H9 (cell line): ENCODE data around the gene KIAA1586. TPM values are rescaled to one million over a fixed set of nuclear protein-coding genes. Genes with fewer than 3 reads are reported as not detected.

ENCODE experiments used
- DNase-seq: peaks from one replicate; pipeline ENCODE4 v3.0.0-alpha.2; 2017
- H2AFZ ChIP-seq: one replicate; pipeline ENCODE4 v1.6.1; 2013; ENCODE audit warnings: mild to moderate bottlenecking, low read length, control low read depth, moderate library complexity
- H2AK5ac ChIP-seq: 2 replicates; pipeline ENCODE4 v1.6.1; 2013; ENCODE audit warnings: low read length, control low read depth, mixed read lengths; ENCODE audit not compliant: insufficient read length
- H2BK120ac ChIP-seq: one replicate; pipeline ENCODE4 v1.6.1; 2013; ENCODE audit warnings: low read depth, mild to moderate bottlenecking, low read length, control low read depth, inconsistent platforms; ENCODE audit not compliant: poor library complexity, severe bottlenecking
- H2BK12ac ChIP-seq: 2 replicates; pipeline ENCODE4 v1.6.1; 2013; ENCODE audit warnings: low read length, control low read depth, mixed read lengths, low read depth; ENCODE audit not compliant: insufficient read length
- H2BK15ac ChIP-seq: 2 replicates; pipeline ENCODE4 v1.6.1; 2013; ENCODE audit warnings: low read depth, low read length, control low read depth
- H2BK20ac ChIP-seq: one replicate; pipeline ENCODE4 v1.6.1; 2013; ENCODE audit warnings: low read depth, mild to moderate bottlenecking, low read length, control low read depth, inconsistent platforms; ENCODE audit not compliant: poor library complexity, severe bottlenecking
- H2BK5ac ChIP-seq: 2 replicates; pipeline ENCODE4 v1.6.1; 2013; ENCODE audit warnings: low read length, control low read depth, mixed read lengths; ENCODE audit not compliant: insufficient read length
- H3K14ac ChIP-seq: 2 replicates; pipeline ENCODE4 v1.6.1; 2013; ENCODE audit warnings: low read length, control low read depth; ENCODE audit not compliant: insufficient read depth
- H3K18ac ChIP-seq: 2 replicates; pipeline ENCODE4 v1.6.1; 2013; ENCODE audit warnings: low read depth, mild to moderate bottlenecking, mixed read lengths, low read length, control low read depth; ENCODE audit not compliant: insufficient read length
- H3K23ac ChIP-seq: 2 replicates; pipeline ENCODE4 v1.6.1; 2013; ENCODE audit warnings: low read length, control low read depth, mixed read lengths, low read depth; ENCODE audit not compliant: insufficient read length
- H3K23me2 ChIP-seq: 2 replicates; pipeline ENCODE4 v1.6.1; 2013; ENCODE audit warnings: low read depth, mild to moderate bottlenecking, mixed read lengths, low read length, control low read depth; ENCODE audit not compliant: insufficient read length, poor library complexity, severe bottlenecking
- H3K27ac ChIP-seq: 2 replicates; pipeline ENCODE4 v1.5.1; 2013; ENCODE audit warnings: low read length, control low read depth, mixed read lengths, low read depth; ENCODE audit not compliant: insufficient read length
- H3K27me3 ChIP-seq: 2 replicates; pipeline ENCODE4 v1.6.1; 2013; ENCODE audit warnings: low read length, control low read depth, inconsistent platforms; ENCODE audit not compliant: insufficient read depth
- H3K4ac ChIP-seq: 2 replicates; pipeline ENCODE4 v1.6.1; 2013; ENCODE audit warnings: low read depth, mild to moderate bottlenecking, control low read depth, inconsistent platforms, low read length, moderate library complexity
- H3K4me1 ChIP-seq: 2 replicates; pipeline ENCODE4 v1.6.1; 2013; ENCODE audit warnings: low read length, control low read depth, inconsistent platforms; ENCODE audit not compliant: insufficient read depth
- H3K4me2 ChIP-seq: 2 replicates; pipeline ENCODE4 v1.6.1; 2013; ENCODE audit warnings: low read length, control low read depth, mixed read lengths; ENCODE audit not compliant: insufficient read length, insufficient read depth
- H3K56ac ChIP-seq: 2 replicates; pipeline ENCODE4 v1.6.1; 2013; ENCODE audit warnings: low read depth, mild to moderate bottlenecking, mixed read lengths, low read length, control low read depth; ENCODE audit not compliant: insufficient read length
- H3K79me1 ChIP-seq: 2 replicates; pipeline ENCODE4 v1.6.1; 2013; ENCODE audit warnings: low read depth, mild to moderate bottlenecking, moderate library complexity, low read length, control low read depth, inconsistent platforms; ENCODE audit not compliant: insufficient read depth, poor library complexity, severe bottlenecking
- H3K79me2 ChIP-seq: 2 replicates; pipeline ENCODE4 v1.6.1; 2013; ENCODE audit warnings: low read length, control low read depth, inconsistent platforms; ENCODE audit not compliant: insufficient read depth
- H3K9ac ChIP-seq: 2 replicates; pipeline ENCODE4 v1.6.1; 2013; ENCODE audit warnings: low read length, control low read depth, mixed read lengths; ENCODE audit not compliant: insufficient read length; ENCODE audit errors: extremely low read depth
- H3K9me3 ChIP-seq: one replicate; pipeline ENCODE4 v1.6.1; 2013; ENCODE audit warnings: low read depth, low read length, inconsistent platforms; ENCODE audit not compliant: control insufficient read depth
- H3T11ph ChIP-seq: one replicate; pipeline ENCODE4 v1.6.1; 2013; ENCODE audit warnings: mild to moderate bottlenecking, low read length, control low read depth, inconsistent platforms
- H4K20me1 ChIP-seq: one replicate; pipeline ENCODE4 v1.6.1; 2013; ENCODE audit not compliant: control insufficient read depth, insufficient read length, insufficient read depth
- H4K5ac ChIP-seq: 2 replicates; pipeline ENCODE4 v1.6.1; 2013; ENCODE audit warnings: low read depth, mild to moderate bottlenecking, mixed read lengths, low read length, control low read depth; ENCODE audit not compliant: insufficient read length
- H4K8ac ChIP-seq: replicated peaks from 2 replicates; pipeline ENCODE4 v1.6.1; 2013; ENCODE audit warnings: low read length, control low read depth, mixed read lengths, low read depth; ENCODE audit not compliant: insufficient read length
- H4K91ac ChIP-seq: 2 replicates; pipeline ENCODE4 v1.6.1; 2013; ENCODE audit warnings: low read depth, mild to moderate bottlenecking, moderate library complexity, mixed read lengths, low read length, control low read depth; ENCODE audit not compliant: insufficient read length
- H3K27ac Mint-ChIP-seq, 3 experiments: 2 replicates in 2 of 3; 3 replicates in 1 of 3; pipeline ENCODE4 v1.8.0; 2020 to 2021; ENCODE audit warnings: mixed read lengths in 3 of 3, mild to moderate bottlenecking in 1 of 3, moderate library complexity in 1 of 3
- H3K27me3 Mint-ChIP-seq: 2 replicates; pipeline ENCODE4 v1.8.0; 2021; ENCODE audit warnings: low read depth, mild to moderate bottlenecking, moderate library complexity, mixed read lengths
- H3K36me3 Mint-ChIP-seq, 3 experiments: 2 replicates in 2 of 3; 3 replicates in 1 of 3; pipeline ENCODE4 v1.8.0; 2020 to 2021; ENCODE audit warnings: low read depth in 3 of 3, mixed read lengths in 3 of 3; ENCODE audit not compliant: insufficient read depth in 1 of 3
- H3K4me1 Mint-ChIP-seq, 2 experiments: 2 replicates each; pipeline ENCODE4 v1.8.0; 2020; ENCODE audit warnings: mixed read lengths in 2 of 2
- H3K4me3 Mint-ChIP-seq, 2 experiments: 2 replicates in 1 of 2; 3 replicates in 1 of 2; pipeline ENCODE4 v1.8.0; 2020 to 2021; ENCODE audit warnings: mild to moderate bottlenecking in 2 of 2, mixed read lengths in 2 of 2, moderate library complexity in 1 of 2
- H3K9me3 Mint-ChIP-seq, 2 experiments: 2 replicates in 1 of 2; 3 replicates in 1 of 2; pipeline ENCODE4 v1.8.0; 2020; ENCODE audit warnings: mild to moderate bottlenecking in 2 of 2, mixed read lengths in 2 of 2, moderate library complexity in 1 of 2
- CTCF ChIP-seq: fragments of 200-600 bp; sonication (generic); conservative IDR thresholded peaks from 3 replicates; pipeline ENCODE4 v1.8.0; 2021; ENCODE audit warnings: antibody characterized with exemption, mild to moderate bottlenecking
- WGBS: extraction: QIAGEN DNeasy Blood & Tissue Kit; methylation state at CpG from one replicate; pipeline ENCODE4 v1.1.7; 2013; ENCODE audit warnings: missing lambda C conversion rate, low lambda C conversion rate, mixed read lengths; ENCODE audit not compliant: insufficient read length; ENCODE audit errors: extremely low coverage; 5-methylcytosine and 5-hydroxymethylcytosine counted together
- total RNA-seq: library from RNA; stranded (reverse); gene quantifications from 2 replicates; pipeline ENCODE4 v1.2.1, GENCODE V29; 2021

KIAA1586 gene
- total RNA-seq, 1 experiment from 2014 or later = 33.3 TPM

DNA sequence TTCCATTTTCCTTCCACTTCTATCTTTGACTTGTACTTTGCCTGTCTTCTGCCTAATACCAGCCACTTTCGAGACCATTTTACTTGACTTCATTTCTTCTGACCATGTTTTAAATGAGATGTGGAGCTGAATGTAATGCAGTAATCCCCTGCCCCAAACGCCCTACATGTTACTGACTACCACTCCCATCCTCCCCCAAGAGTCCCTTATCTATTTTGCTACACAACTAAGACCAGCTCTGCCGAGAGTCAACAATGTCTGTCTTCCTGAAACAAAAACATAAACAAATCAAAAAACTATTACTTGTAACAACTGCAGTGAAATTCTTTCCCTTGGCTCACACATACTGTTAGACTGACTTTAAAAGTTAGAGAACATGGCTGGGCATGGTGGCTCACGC, 27.1 kb upstream of the KIAA1586 start:
- no peak overlapping the region for H3K14ac ChIP-seq
- Mint-ChIP-seq H3K4me3 (no peak overlapping the region), H3K27ac (no peak overlapping the region), H3K4me1 (peaks cover 34 to 35% of the 10 kb centered on the region in 2 experiments), H3K27me3 (no peaks in the 10 kb centered on the region), H3K36me3 (peaks cover 0 to 2% (median under 1%) of the 10 kb centered on the region in 3 experiments; a peak in 4 of 7 replicates), H3K9me3 (peaks cover 0 to 1% of the 10 kb centered on the region in 2 experiments; a peak in 2 of 5 replicates)
- no peak overlapping the region for H4K5ac ChIP-seq
- H4K8ac ChIP-seq = no peak overlapping the region
- no peak overlapping the region for H3T11ph ChIP-seq
- H3K23ac ChIP-seq = no peak overlapping the region
- no CpG with 5 or more reads among the region's 4 CpGs for WGBS
- no peaks in the 10 kb centered on the region for H3K79me1 ChIP-seq
- H4K91ac ChIP-seq = no peak overlapping the region
- no peak overlapping the region for H3K18ac ChIP-seq
- no peak overlapping the region for H2AFZ ChIP-seq
- DNase-seq = no peak
- TF ChIP-seq CTCF = no peak
- no peak overlapping the region for H2AK5ac ChIP-seq
- no peaks in the 10 kb centered on the region; the same call in 1 of the 2 replicates for H3K4me1 ChIP-seq
- no peak overlapping the region for H3K56ac ChIP-seq
- no peaks in the 10 kb centered on the region for H3K27me3 ChIP-seq
- no peak overlapping the region for H2BK15ac ChIP-seq
- H4K20me1 ChIP-seq = no peaks in the 10 kb centered on the region
- H3K9me3 ChIP-seq = no peaks in the 10 kb centered on the region
- no peak overlapping the region for H3K27ac ChIP-seq
- H2BK12ac ChIP-seq = no peak overlapping the region
- no peak overlapping the region for H3K9ac ChIP-seq
- H3K79me2 ChIP-seq = no peaks in the 10 kb centered on the region
- no peak overlapping the region for H2BK20ac ChIP-seq
- no peaks in the 10 kb centered on the region for H3K23me2 ChIP-seq
- H3K4ac ChIP-seq = no peak overlapping the region
- H2BK5ac ChIP-seq = no peak overlapping the region
- no peak overlapping the region for H2BK120ac ChIP-seq
- no peak overlapping the region for H3K4me2 ChIP-seq
